Measurements from ENCODE around the gene LYAR.

Gene LYAR

GRCh38 chr4:4289941-4290850 lies at the start of gene LYAR, which contains the start of gene ZBTB49:
Gene LYAR, minus strand, starts transcription at chr4:4290154. Its CDS starts 6,412 bp downstream, at chr4:4283742.
Gene ZBTB49, plus strand, starts transcription at chr4:4290251. Its CDS starts 9,695 bp downstream, at chr4:4299946.
- peak; percentile 93 to 97 for DNase-seq (ENCODE audit: low read depth in 2 of 2)

- no peak for DNase-seq (ENCODE audit: low read depth in 2 of 2)
These were observed 49.6 kb upstream of the LYAR start for GRCh38 chr4:4339504-4340085.

- DNase-seq (ENCODE audit: low read depth in 2 of 2): no peak
These were observed 48.5 kb upstream of the LYAR start for GRCh38 chr4:4338210-4339001.

GRCh38 chr4:4334798-4335520 lies 45.0 kb upstream of the LYAR start:
- DNase-seq (ENCODE audit: low read depth in 2 of 2): peak; percentile 43 to 58

GRCh38 chr4:4333265-4333706 lies 43.3 kb upstream of the LYAR start:
- DNase-seq (ENCODE audit: low read depth in 2 of 2): no peak

GRCh38 chr4:4332529-4332928 lies 42.6 kb upstream of the LYAR start:
- DNase-seq (ENCODE audit: low read depth in 2 of 2): no peak

- no peak for DNase-seq (ENCODE audit: low read depth in 2 of 2)
These were observed 40.8 kb upstream of the LYAR start for GRCh38 chr4:4330794-4331193.

GRCh38 chr4:4329496-4329895 lies 39.5 kb upstream of the LYAR start:
- DNase-seq (ENCODE audit: low read depth in 2 of 2): no peak

- DNase-seq (ENCODE audit: low read depth in 2 of 2): no peak
These were observed 38.9 kb upstream of the LYAR start for GRCh38 chr4:4328840-4329239.

GRCh38 chr4:4328206-4328605 lies 38.3 kb upstream of the LYAR start:
- no peak for DNase-seq (ENCODE audit: low read depth in 2 of 2)

- no peak for DNase-seq (ENCODE audit: low read depth in 2 of 2)
These were observed 37.7 kb upstream of the LYAR start for GRCh38 chr4:4327652-4328121.

GRCh38 chr4:4326166-4326565 lies 36.2 kb upstream of the LYAR start:
- no peak for DNase-seq (ENCODE audit: low read depth in 2 of 2)

- no peak for DNase-seq (ENCODE audit: low read depth in 2 of 2)
These were observed 35.4 kb upstream of the LYAR start for GRCh38 chr4:4325321-4325720.

GRCh38 chr4:4323705-4324534 lies 34.0 kb upstream of the LYAR start:
- no peak for DNase-seq (ENCODE audit: low read depth in 2 of 2)

GRCh38 chr4:4321951-4322688 lies 32.2 kb upstream of the LYAR start:
- no peak for DNase-seq (ENCODE audit: low read depth in 2 of 2)

- DNase-seq (ENCODE audit: low read depth in 2 of 2): no peak
These were observed 31.2 kb upstream of the LYAR start for GRCh38 chr4:4320951-4321714.

- DNase-seq (ENCODE audit: low read depth in 2 of 2): no peak
These were observed 30.6 kb upstream of the LYAR start for GRCh38 chr4:4320528-4320927.

- no peak for DNase-seq (ENCODE audit: low read depth in 2 of 2)
These were observed 27.7 kb upstream of the LYAR start for GRCh38 chr4:4317496-4318232.
